ENCODE measurements around the gene PSME3.

DNA sequence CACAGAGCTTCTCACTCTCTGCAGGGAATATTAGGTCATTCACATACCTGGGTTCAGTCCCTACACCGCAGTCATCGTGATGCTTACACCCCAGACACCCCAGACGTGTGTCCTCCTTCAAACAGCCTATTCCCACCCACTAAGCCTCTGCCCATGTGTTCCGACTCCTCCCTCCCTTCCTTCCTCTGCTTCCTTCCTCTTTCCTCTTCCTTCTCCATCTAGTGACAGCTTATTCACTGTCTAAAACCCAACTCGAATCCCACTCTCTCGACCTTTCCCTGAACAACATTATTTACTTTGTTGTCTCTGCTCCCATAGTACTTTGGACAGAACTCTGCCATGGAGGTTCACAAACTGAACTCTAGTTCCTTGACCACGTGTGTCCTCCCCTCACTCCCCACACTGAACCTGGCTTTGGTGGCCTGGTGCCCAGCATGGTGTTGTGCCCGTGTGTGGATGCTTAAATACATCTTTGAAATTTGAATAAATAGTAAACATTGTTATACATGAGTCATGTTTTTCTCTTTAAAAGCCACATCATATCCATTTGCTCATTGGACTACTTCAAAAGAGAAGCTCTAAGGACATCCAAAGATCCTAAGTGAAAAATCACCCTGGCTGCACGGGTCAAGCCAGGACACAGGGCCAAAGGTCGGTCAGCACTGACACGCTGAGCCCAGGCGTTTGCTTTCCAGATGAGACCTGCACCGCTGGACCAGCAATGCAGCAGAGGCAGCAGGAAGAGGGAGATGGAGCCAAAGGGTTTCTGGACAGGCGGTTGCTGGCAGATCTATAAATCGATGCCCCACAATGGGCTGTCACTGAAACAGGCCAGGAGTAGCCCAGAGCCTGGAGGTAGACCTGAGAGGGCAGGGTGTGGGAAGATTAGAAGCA is 53.3 kb downstream of the PSME3 start:
- TF ChIP-seq, protein P1, sequence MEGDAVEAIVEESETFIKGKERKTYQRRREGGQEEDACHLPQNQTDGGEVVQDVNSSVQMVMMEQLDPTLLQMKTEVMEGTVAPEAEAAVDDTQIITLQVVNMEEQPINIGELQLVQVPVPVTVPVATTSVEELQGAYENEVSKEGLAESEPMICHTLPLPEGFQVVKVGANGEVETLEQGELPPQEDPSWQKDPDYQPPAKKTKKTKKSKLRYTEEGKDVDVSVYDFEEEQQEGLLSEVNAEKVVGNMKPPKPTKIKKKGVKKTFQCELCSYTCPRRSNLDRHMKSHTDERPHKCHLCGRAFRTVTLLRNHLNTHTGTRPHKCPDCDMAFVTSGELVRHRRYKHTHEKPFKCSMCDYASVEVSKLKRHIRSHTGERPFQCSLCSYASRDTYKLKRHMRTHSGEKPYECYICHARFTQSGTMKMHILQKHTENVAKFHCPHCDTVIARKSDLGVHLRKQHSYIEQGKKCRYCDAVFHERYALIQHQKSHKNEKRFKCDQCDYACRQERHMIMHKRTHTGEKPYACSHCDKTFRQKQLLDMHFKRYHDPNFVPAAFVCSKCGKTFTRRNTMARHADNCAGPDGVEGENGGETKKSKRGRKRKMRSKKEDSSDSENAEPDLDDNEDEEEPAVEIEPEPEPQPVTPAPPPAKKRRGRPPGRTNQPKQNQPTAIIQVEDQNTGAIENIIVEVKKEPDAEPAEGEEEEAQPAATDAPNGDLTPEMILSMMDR (IDR thresholded peaks at IDR 0.05; ENCODE audit: low read depth, low read length, missing input control), result no peak
- TF ChIP-seq NR2F2 (IDR thresholded peaks at IDR 0.05) (peak; percentile 90), SP1 (IDR thresholded peaks at IDR 0.05) (peak; percentile 91), FOXA2 (IDR thresholded peaks at IDR 0.05) (peak; percentile 81), RXRA (IDR thresholded peaks at IDR 0.05) (peak; percentile 98 to 99), YY1 (IDR thresholded peaks at IDR 0.05) (peak; percentile 62), TAF1 (conservative IDR thresholded peaks at IDR 0.05) (peak; percentile 54), FOXA1 (IDR thresholded peaks at IDR 0.05) (peak; percentile 68), JUND (IDR thresholded peaks at IDR 0.05) (peak; percentile 59 to 62), GABPA (IDR thresholded peaks at IDR 0.05 in 1 of 2, conservative IDR thresholded peaks at IDR 0.05 in 1 of 2) (peak in 1 of 2 donors; percentile 53)
- TF ChIP-seq, protein P2, sequence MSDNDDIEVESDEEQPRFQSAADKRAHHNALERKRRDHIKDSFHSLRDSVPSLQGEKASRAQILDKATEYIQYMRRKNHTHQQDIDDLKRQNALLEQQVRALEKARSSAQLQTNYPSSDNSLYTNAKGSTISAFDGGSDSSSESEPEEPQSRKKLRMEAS (IDR thresholded peaks at IDR 0.05), result peak; percentile 58
- TF ChIP-seq, protein P3, sequence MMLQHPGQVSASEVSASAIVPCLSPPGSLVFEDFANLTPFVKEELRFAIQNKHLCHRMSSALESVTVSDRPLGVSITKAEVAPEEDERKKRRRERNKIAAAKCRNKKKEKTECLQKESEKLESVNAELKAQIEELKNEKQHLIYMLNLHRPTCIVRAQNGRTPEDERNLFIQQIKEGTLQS (IDR thresholded peaks at IDR 0.05), result peak; percentile 39
- TF ChIP-seq, protein P4, sequence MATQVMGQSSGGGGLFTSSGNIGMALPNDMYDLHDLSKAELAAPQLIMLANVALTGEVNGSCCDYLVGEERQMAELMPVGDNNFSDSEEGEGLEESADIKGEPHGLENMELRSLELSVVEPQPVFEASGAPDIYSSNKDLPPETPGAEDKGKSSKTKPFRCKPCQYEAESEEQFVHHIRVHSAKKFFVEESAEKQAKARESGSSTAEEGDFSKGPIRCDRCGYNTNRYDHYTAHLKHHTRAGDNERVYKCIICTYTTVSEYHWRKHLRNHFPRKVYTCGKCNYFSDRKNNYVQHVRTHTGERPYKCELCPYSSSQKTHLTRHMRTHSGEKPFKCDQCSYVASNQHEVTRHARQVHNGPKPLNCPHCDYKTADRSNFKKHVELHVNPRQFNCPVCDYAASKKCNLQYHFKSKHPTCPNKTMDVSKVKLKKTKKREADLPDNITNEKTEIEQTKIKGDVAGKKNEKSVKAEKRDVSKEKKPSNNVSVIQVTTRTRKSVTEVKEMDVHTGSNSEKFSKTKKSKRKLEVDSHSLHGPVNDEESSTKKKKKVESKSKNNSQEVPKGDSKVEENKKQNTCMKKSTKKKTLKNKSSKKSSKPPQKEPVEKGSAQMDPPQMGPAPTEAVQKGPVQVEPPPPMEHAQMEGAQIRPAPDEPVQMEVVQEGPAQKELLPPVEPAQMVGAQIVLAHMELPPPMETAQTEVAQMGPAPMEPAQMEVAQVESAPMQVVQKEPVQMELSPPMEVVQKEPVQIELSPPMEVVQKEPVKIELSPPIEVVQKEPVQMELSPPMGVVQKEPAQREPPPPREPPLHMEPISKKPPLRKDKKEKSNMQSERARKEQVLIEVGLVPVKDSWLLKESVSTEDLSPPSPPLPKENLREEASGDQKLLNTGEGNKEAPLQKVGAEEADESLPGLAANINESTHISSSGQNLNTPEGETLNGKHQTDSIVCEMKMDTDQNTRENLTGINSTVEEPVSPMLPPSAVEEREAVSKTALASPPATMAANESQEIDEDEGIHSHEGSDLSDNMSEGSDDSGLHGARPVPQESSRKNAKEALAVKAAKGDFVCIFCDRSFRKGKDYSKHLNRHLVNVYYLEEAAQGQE (IDR thresholded peaks at IDR 0.05), result peak; percentile 69
- TF ChIP-seq, protein P5, sequence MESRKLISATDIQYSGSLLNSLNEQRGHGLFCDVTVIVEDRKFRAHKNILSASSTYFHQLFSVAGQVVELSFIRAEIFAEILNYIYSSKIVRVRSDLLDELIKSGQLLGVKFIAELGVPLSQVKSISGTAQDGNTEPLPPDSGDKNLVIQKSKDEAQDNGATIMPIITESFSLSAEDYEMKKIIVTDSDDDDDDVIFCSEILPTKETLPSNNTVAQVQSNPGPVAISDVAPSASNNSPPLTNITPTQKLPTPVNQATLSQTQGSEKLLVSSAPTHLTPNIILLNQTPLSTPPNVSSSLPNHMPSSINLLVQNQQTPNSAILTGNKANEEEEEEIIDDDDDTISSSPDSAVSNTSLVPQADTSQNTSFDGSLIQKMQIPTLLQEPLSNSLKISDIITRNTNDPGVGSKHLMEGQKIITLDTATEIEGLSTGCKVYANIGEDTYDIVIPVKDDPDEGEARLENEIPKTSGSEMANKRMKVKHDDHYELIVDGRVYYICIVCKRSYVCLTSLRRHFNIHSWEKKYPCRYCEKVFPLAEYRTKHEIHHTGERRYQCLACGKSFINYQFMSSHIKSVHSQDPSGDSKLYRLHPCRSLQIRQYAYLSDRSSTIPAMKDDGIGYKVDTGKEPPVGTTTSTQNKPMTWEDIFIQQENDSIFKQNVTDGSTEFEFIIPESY (IDR thresholded peaks at IDR 0.05), result peak; percentile 88

All from liver (tissue), 3 donors.